WERI-Rb-1 (cell line): ENCODE data around the gene PLEKHH1.

ENCODE experiments used
- DNase-seq: peaks from one replicate; pipeline ENCODE4 v3.0.0-alpha.2; 2020
- H3K27ac ChIP-seq: fragments of 250-450 bp; sonication (Bioruptor Pico); 2 replicates; pipeline ENCODE4 v1.5.1; 2020; ENCODE audit warnings: mild to moderate bottlenecking, moderate library complexity
- H3K27me3 ChIP-seq: fragments of 250-450 bp; sonication (Bioruptor Pico); 2 replicates; pipeline ENCODE4 v1.5.1; 2021; ENCODE audit warnings: mild to moderate bottlenecking, low read depth, moderate library complexity; ENCODE audit not compliant: insufficient read depth, severe bottlenecking
- H3K36me3 ChIP-seq: fragments of 250-450 bp; sonication (Bioruptor Pico); 2 replicates; pipeline ENCODE4 v1.5.1; 2020; ENCODE audit warnings: mild to moderate bottlenecking, moderate library complexity
- H3K4me3 ChIP-seq: 2 replicates; pipeline ENCODE4 v1.5.1; 2011; ENCODE audit warnings: low read depth, mild to moderate bottlenecking, control low read depth, low read length
- H3K9me3 ChIP-seq: fragments of 250-450 bp; sonication (Bioruptor Pico); 2 replicates; pipeline ENCODE4 v1.5.1; 2021; ENCODE audit warnings: mild to moderate bottlenecking, moderate library complexity; ENCODE audit not compliant: severe bottlenecking
- CTCF ChIP-seq: IDR thresholded peaks from 2 replicates; pipeline ENCODE4 v1.5.1; 2011; ENCODE audit warnings: low read depth, mild to moderate bottlenecking, control low read depth, inconsistent platforms, low read length

PLEKHH1 gene

GRCh38 chr14:67579040-67579439, 46.0 kb downstream of the PLEKHH1 start:
- H3K27me3 ChIP-seq, result no peaks in the 10 kb centered on the region
- DNase-seq, result no peak
- no peaks in the 10 kb centered on the region for H3K36me3 ChIP-seq
- no peak overlapping the region for H3K27ac ChIP-seq
- H3K4me3 ChIP-seq, result no peak overlapping the region
- no peak for TF ChIP-seq CTCF
- no peaks in the 10 kb centered on the region for H3K9me3 ChIP-seq

GRCh38 chr14:67579636-67580035, 46.5 kb downstream of the PLEKHH1 start:
- TF ChIP-seq CTCF, result no peak
- Histone ChIP-seq H3K27ac (no peak overlapping the region), H3K9me3 (no peaks in the 10 kb centered on the region), H3K27me3 (no peaks in the 10 kb centered on the region), H3K4me3 (no peak overlapping the region), H3K36me3 (no peaks in the 10 kb centered on the region)
- DNase-seq, result no peak

- H3K4me3 ChIP-seq, result no peak overlapping the region
- no peaks in the 10 kb centered on the region for H3K27me3 ChIP-seq
- H3K27ac ChIP-seq, result no peak overlapping the region
- peak; percentile 37; the same call in 1 of the 2 replicates for TF ChIP-seq CTCF
- no peaks in the 10 kb centered on the region for H3K36me3 ChIP-seq
- H3K9me3 ChIP-seq, result no peaks in the 10 kb centered on the region
- DNase-seq, result no peak
Measured at GRCh38 chr14:67580336-67581171, 47.5 kb downstream of the PLEKHH1 start.

- H3K36me3 ChIP-seq, result no peaks in the 10 kb centered on the region
- no peak overlapping the region for H3K4me3 ChIP-seq
- no peaks in the 10 kb centered on the region for H3K9me3 ChIP-seq
- TF ChIP-seq CTCF, result no peak
- DNase-seq, result no peak
- no peak overlapping the region for H3K27ac ChIP-seq
- no peaks in the 10 kb centered on the region for H3K27me3 ChIP-seq
Measured at GRCh38 chr14:67581643-67582042, 48.6 kb downstream of the PLEKHH1 start.

GRCh38 chr14:67582061-67582460, 49.0 kb downstream of the PLEKHH1 start:
- Histone ChIP-seq H3K4me3 (no peak overlapping the region), H3K27me3 (no peaks in the 10 kb centered on the region), H3K27ac (no peak overlapping the region), H3K36me3 (no peaks in the 10 kb centered on the region), H3K9me3 (no peaks in the 10 kb centered on the region)
- TF ChIP-seq CTCF, result peak; percentile 45
- no peak for DNase-seq
